GM08714 (cell line): ENCODE results near the gene BRD4.

Source experiments
- H3K4me3 ChIP-seq: fragments of 200-500 bp; sonication (Bioruptor generic); 2 replicates; pipeline ENCODE4 v1.5.1; 2014; ENCODE audit warnings: mild to moderate bottlenecking, low read length, inconsistent platforms
- ZNF274 ChIP-seq: IDR thresholded peaks from 2 replicates; pipeline ENCODE4 v1.6.1; 2012; ENCODE audit warnings: mild to moderate bottlenecking, low read depth, low read length

The BRD4 gene

GRCh38 chr19:15280915-15281683 is 51.2 kb downstream of the BRD4 start:
- TF ChIP-seq ZNF274 = no peak
- no peak overlapping the region for H3K4me3 ChIP-seq

GRCh38 chr19:15280048-15280725 is 52.2 kb downstream of the BRD4 start:
- no peak for TF ChIP-seq ZNF274
- H3K4me3 ChIP-seq = no peak overlapping the region

GRCh38 chr19:15279326-15279904 is 52.9 kb downstream of the BRD4 start:
- no peak for TF ChIP-seq ZNF274
- H3K4me3 ChIP-seq = no peak overlapping the region

- no peak for TF ChIP-seq ZNF274
- H3K4me3 ChIP-seq = no peak overlapping the region
Measured at GRCh38 chr19:15276620-15277215, 55.6 kb downstream of the BRD4 start.

GRCh38 chr19:15274477-15274876 is 57.9 kb downstream of the BRD4 start:
- no peak for TF ChIP-seq ZNF274
- H3K4me3 ChIP-seq = no peak overlapping the region

GRCh38 chr19:15269806-15270205 is 62.5 kb downstream of the BRD4 start:
- no peak for TF ChIP-seq ZNF274
- H3K4me3 ChIP-seq = no peak overlapping the region

GRCh38 chr19:15268928-15269253 is 63.4 kb downstream of the BRD4 start:
- TF ChIP-seq ZNF274 = no peak
- H3K4me3 ChIP-seq = no peak overlapping the region

- TF ChIP-seq ZNF274 = no peak
- no peak overlapping the region for H3K4me3 ChIP-seq
Measured at GRCh38 chr19:15268192-15268927, 64.0 kb downstream of the BRD4 start.

GRCh38 chr19:15266683-15267082 is 65.7 kb downstream of the BRD4 start:
- TF ChIP-seq ZNF274 = no peak
- no peak overlapping the region for H3K4me3 ChIP-seq

- H3K4me3 ChIP-seq = no peak overlapping the region
- TF ChIP-seq ZNF274 = no peak
Measured at GRCh38 chr19:15265850-15266248, 66.5 kb downstream of the BRD4 start.

- no peak overlapping the region for H3K4me3 ChIP-seq
- no peak for TF ChIP-seq ZNF274
Measured at GRCh38 chr19:15265214-15265849, 67.0 kb downstream of the BRD4 start.

GRCh38 chr19:15264933-15265206 is 67.5 kb downstream of the BRD4 start:
- TF ChIP-seq ZNF274 = no peak
- no peak overlapping the region for H3K4me3 ChIP-seq

GRCh38 chr19:15264061-15264932 is 68.0 kb downstream of the BRD4 start:
- H3K4me3 ChIP-seq = no peak overlapping the region
- no peak for TF ChIP-seq ZNF274
